NCI-H526 (cell line): Measurements from ENCODE around the gene TPMT.
"Not testable (repeated sequence)": the region's sequence is repeated elsewhere in the genome, so short reads cannot be mapped to it uniquely, and the experiment has no call there.

ENCODE experiments used
- DNase-seq, 2 experiments: peaks; one replicate each; lab custom pipeline; 2025; lab: John Stamatoyannopoulos, UW

TPMT gene

GRCh38 chr6:18155864-18156421 lies 1.1 kb upstream of the TPMT start:
- peak; percentile 86 to 91 for DNase-seq

DNA sequence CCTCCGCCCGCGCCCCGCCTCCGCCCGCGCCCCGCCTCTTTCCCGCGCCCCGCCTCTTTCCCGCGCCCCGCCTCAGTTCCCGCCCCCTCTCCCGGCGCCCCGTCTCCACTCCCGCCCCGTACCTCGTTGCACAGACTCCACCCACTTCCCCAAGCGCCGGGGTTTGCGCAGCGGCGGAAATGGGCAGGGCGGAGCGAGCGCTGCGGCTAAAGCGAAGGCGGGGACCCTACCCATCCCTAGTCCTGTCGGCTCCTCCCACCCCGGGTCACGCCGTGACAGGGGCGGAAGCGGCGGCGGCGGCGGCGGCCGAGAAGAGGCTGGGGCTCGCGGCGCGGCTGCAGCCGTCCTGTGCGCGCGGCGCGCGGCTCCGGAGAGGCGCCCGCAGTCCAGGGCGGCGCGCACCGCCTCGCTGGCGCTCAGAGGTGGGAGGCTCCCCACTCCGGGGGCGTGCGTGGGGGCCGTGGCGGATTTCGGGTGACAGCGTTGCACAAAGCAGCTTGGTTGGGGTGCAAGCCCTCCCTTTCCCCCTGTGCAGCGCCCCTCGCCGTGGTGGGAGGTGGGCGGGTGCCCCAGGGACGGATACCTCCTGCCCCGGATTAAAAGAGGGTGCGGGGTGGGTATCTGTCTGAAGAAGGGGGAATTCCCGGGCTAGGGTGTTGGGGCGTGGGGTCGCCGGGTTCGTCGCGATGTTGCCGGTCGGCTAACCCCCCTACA lies 430 bp upstream of the TPMT start, which contains the start of gene KDM1B:
Gene KDM1B (plus strand): TSS at position 273 of the 714 bp plus-strand sequence. CDS start 4,474 bp downstream, outside the sequence.
- DNase-seq = peak; percentile 91 to 99

GRCh38 chr6:18153311-18153703 lies 1.6 kb downstream of the TPMT start:
- no peak for DNase-seq

- DNase-seq = no peak
Measured at GRCh38 chr6:18151801-18152200, 3.1 kb downstream of the TPMT start.

- not testable (repeated sequence) for DNase-seq
Measured at GRCh38 chr6:18151391-18151790, 3.5 kb downstream of the TPMT start.

- no peak for DNase-seq
Measured at GRCh38 chr6:18148304-18149025, 6.4 kb downstream of the TPMT start.

GRCh38 chr6:18147616-18148015 lies 7.3 kb downstream of the TPMT start:
- DNase-seq = no peak

- DNase-seq = no peak
Measured at GRCh38 chr6:18147160-18147559, 7.7 kb downstream of the TPMT start.

DNA sequence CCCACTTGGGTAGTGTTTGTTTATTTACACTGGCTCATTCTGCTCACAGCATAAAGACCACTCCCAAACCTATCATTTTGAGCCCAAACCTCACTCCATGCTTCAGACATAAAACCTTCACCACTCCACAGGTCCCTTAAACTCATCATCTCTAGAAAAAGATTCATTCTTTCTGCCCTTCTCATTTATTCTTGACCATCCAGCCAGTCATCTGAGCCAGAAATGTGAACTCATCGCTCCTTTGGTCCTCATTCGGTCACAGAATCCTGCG lies 12.4 kb downstream of the TPMT start:
- DNase-seq = no peak

GRCh38 chr6:18141805-18142590 lies 12.9 kb downstream of the TPMT start:
- peak; percentile 91 to 95 for DNase-seq

GRCh38 chr6:18139935-18140621 lies 14.8 kb downstream of the TPMT start:
- no peak for DNase-seq

GRCh38 chr6:18138906-18139305 lies 16.0 kb downstream of the TPMT start:
- DNase-seq = no peak

GRCh38 chr6:18136260-18136659 lies 18.6 kb downstream of the TPMT start:
- DNase-seq = no peak

- no peak for DNase-seq
Measured at GRCh38 chr6:18135171-18135570, 19.7 kb downstream of the TPMT start.

GRCh38 chr6:18132346-18132745 lies 22.5 kb downstream of the TPMT start:
- DNase-seq = no peak

- no peak for DNase-seq
Measured at GRCh38 chr6:18126121-18126520, 28.8 kb downstream of the TPMT start.

DNA sequence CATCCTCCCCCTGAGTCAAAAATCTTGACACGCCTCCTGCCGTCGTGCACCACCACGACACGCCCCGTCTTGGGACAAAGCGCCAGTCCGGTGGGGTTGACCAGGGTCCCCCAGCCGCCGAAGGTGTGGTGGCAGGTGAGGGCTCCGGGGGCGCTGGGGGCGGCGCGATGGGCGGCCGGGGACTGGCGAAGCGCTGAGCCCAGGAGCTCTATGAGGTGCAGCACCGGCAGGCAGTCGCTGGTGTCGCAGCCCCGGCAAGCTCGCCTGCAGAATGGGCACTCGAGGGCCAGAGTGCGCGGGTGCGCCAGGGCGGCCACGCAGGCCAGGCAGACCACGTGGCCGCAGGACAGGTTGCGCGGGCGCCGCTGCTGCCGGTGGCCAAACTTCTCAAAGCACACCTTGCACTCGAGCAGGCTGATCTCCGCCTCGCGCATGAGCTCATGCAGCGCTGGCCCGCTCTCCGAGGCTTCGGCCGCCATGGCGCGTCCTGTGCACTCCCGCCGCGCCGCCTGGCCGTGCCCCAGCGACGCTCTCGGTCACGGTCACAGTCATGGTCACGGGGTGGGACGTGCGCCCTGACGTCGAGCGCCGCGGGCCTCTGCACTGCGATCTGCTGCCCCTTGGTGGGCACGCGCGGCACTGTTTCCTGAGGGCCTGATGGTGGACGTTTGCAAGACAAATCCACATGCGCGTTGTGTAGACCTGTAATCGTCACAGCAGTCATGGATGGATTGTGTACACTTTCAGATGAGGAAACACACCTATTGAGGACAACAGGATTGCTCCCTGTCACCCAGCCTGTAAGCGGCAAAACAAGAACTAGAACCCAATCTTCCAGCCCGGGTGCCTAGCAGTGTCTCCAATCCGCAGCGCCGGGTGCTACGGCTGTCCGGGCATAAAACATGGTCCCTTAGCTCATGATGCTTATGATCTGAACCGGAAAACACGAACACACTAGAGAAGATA lies 32.5 kb downstream of the TPMT start, which contains the start of gene NHLRC1:
Gene NHLRC1 (minus strand): TSS at position 550 of the 966 bp plus-strand sequence. CDS start 71 bp downstream, at position 479.
- DNase-seq = peak; percentile 72 to 94

GRCh38 chr6:18121580-18122127 lies 33.2 kb downstream of the TPMT start:
- no peak for DNase-seq

DNA sequence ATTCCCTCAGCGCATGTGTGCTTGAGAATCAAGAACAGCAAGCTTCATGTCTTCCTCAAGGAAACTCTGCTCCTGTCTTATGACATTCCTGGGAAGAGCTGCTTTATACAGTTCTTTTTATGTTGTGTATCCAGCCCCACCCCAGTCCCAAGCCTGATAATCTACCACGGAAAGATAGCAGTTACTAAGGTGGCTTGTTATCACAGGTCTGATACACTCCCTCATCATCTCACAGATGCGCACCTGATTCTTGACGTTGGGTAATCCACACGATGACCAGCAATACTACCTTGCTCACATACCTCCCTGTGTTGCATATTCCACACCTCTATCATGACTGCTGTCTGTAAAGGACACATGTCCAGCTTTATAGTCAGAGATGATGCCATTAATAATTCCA lies 35.6 kb downstream of the TPMT start:
- no peak for DNase-seq

DNA sequence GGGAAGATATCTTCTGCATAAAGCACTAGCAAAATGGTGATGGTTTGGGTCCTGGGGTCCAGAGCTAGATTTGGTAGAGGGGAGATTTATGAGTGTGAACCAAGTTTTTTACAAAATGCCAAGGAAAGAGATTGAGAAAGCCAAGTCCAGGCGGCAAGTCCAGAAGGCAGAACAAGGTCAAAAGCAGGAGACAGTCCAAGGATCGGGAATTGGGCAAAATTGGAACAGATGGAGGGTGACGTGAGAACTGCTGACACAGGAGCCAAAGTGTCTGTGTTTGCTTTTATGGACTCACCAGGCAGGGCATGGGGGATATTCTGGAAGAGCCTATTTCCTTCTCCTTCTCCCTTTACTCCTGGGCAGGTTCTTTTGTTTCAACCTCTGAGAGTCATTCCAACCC lies 36.5 kb downstream of the TPMT start:
- no peak for DNase-seq
